ENCODE results near the gene MOSMO. TPM values are rescaled to one million over a fixed set of nuclear protein-coding genes. Genes with fewer than 3 reads are reported as not detected.

Gene MOSMO
- total RNA-seq: 13.6 and 14.4 TPM in 2 replicates

DNA sequence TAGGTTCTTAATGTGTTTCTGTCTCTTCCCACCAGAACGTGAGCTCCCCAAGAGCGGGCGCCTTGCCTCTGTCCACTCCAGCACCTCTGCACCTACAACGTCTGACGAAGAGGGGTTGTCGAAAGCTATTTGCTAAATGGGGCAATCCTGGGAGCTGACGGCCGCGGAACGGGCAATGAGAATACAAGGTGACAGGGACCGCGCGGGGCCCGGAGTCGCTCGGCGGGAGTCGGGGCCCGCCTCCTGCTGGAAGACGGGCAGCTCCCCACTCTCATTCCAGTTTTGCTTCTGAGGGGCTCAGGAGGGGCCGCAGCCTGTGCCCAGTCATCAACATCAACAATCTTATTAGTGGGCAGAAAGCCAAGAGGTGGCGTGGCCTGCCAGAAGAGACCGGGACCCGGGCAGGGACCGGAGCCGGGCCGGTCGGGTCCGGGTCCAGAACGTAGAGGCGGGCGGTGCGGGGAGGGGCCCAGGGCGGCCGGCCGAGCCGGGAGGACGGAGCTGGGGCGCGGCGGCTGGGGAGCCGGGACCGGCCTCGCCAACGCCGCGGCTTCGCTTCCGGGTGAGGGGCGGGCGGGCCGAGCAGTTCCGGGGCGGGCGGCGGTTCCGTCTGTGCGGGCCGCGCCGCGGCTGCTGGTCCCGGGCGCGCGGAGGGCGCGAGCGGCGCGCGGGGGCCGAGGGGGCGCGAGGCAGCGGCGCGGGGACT lies at the start of gene MOSMO:
MOSMO (plus strand) TSS at position 603 of the 706 bp plus-strand sequence. CDS start 191 bp downstream, outside the sequence.
- Mint-ChIP-seq H3K9me3 (no peaks in the 10 kb centered on the region), H3K4me1 (peaks cover 25% of the 10 kb centered on the region), H3K36me3 (ENCODE audit: low read depth) (peaks cover 8% of the 10 kb centered on the region), H3K4me3 (peak within 1 kb of the TSS; percentile 89), H3K27ac (peak within 1 kb of the TSS; percentile 89), H3K27me3 (peaks cover 4% of the 10 kb centered on the region)
- peak; percentile 91 for DNase-seq
- intact Hi-C loops (cut with micrococcal nuclease): loop anchor here (5.0 kb wide), 1 partner anchor 45 kb away; no protein-coding TSS in a partner anchor

- H3K4me1 Mint-ChIP-seq: peaks cover 23% of the 10 kb centered on the region
- no peaks in the 10 kb centered on the region for H3K9me3 Mint-ChIP-seq
- no peak overlapping the region for H3K4me3 Mint-ChIP-seq
- H3K27me3 Mint-ChIP-seq: no peaks in the 10 kb centered on the region
- DNase-seq: no peak
- peaks cover 58% of the 10 kb centered on the region for H3K36me3 Mint-ChIP-seq (ENCODE audit: low read depth)
- intact Hi-C loops (cut with micrococcal nuclease): loop anchor here (10.0 kb wide), 2 partner anchors 364 to 434 kb away; partner anchors contain the start of gene METTL9
- peak overlapping the region; percentile 6 for H3K27ac Mint-ChIP-seq
Measured at GRCh38 chr16:21959050-21959449, 48.9 kb upstream of the MOSMO start.

- Mint-ChIP-seq H3K9me3 (no peaks in the 10 kb centered on the region), H3K27ac (no peak overlapping the region), H3K4me1 (peaks cover 11% of the 10 kb centered on the region), H3K36me3 (ENCODE audit: low read depth) (peaks cover 68% of the 10 kb centered on the region), H3K4me3 (no peak overlapping the region), H3K27me3 (no peaks in the 10 kb centered on the region)
- no peak for DNase-seq
- intact Hi-C loops (cut with micrococcal nuclease): no loop called here
Measured at GRCh38 chr16:21962475-21962874, 45.4 kb upstream of the MOSMO start.

GRCh38 chr16:21963887-21964286 lies 44.0 kb upstream of the MOSMO start:
- no peak for DNase-seq
- Mint-ChIP-seq H3K27ac (no peak overlapping the region), H3K9me3 (no peaks in the 10 kb centered on the region), H3K4me1 (peaks cover 5% of the 10 kb centered on the region), H3K27me3 (no peaks in the 10 kb centered on the region), H3K4me3 (no peak overlapping the region), H3K36me3 (ENCODE audit: low read depth) (peaks cover 66% of the 10 kb centered on the region)
- intact Hi-C loops (cut with micrococcal nuclease): no loop called here

GRCh38 chr16:21964353-21964752 lies 43.6 kb upstream of the MOSMO start:
- no peaks in the 10 kb centered on the region for H3K9me3 Mint-ChIP-seq
- intact Hi-C loops (cut with micrococcal nuclease): no loop called here
- no peaks in the 10 kb centered on the region for H3K27me3 Mint-ChIP-seq
- peaks cover 62% of the 10 kb centered on the region for H3K36me3 Mint-ChIP-seq (ENCODE audit: low read depth)
- H3K4me1 Mint-ChIP-seq: peaks cover 1% of the 10 kb centered on the region
- H3K4me3 Mint-ChIP-seq: no peak overlapping the region
- no peak for DNase-seq
- H3K27ac Mint-ChIP-seq: no peak overlapping the region

- Mint-ChIP-seq H3K27me3 (no peaks in the 10 kb centered on the region), H3K27ac (no peak overlapping the region), H3K36me3 (ENCODE audit: low read depth) (peaks cover 39% of the 10 kb centered on the region), H3K9me3 (no peaks in the 10 kb centered on the region), H3K4me1 (peaks cover 2% of the 10 kb centered on the region), H3K4me3 (no peak overlapping the region)
- intact Hi-C loops (cut with micrococcal nuclease): no loop called here
- DNase-seq: no peak
Measured at GRCh38 chr16:21971856-21972255, 36.1 kb upstream of the MOSMO start.

- peaks cover 45% of the 10 kb centered on the region for H3K36me3 Mint-ChIP-seq (ENCODE audit: low read depth)
- H3K27me3 Mint-ChIP-seq: no peaks in the 10 kb centered on the region
- H3K4me3 Mint-ChIP-seq: no peak overlapping the region
- H3K4me1 Mint-ChIP-seq: peaks cover 2% of the 10 kb centered on the region
- H3K27ac Mint-ChIP-seq: no peak overlapping the region
- no peak for DNase-seq
- no peaks in the 10 kb centered on the region for H3K9me3 Mint-ChIP-seq
- intact Hi-C loops (cut with micrococcal nuclease): no loop called here
Measured at GRCh38 chr16:21973945-21974344, 34.0 kb upstream of the MOSMO start.

DNA sequence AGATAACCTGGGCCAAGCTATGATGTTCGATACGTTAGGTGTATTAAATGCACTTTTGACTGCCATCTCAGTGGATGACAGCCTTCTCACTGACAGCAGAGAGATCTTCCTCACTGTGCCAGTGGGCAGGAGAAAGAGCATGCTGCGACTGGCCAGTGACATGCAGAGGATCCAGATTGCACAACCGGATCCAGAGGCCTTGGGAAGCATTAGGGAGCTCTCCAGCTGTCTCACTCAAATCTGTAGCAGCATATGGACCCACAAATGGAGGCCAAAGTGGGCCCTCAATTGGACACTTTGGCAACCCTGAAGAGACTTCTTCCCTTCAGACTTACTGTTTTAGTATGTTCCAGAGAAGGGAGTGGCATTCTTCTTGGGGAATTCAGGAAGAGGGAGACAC lies 27.9 kb upstream of the MOSMO start:
- intact Hi-C loops (cut with micrococcal nuclease): no loop called here
- H3K27me3 Mint-ChIP-seq: no peaks in the 10 kb centered on the region
- H3K27ac Mint-ChIP-seq: no peak overlapping the region
- no peak for DNase-seq
- H3K4me3 Mint-ChIP-seq: no peak overlapping the region
- H3K36me3 Mint-ChIP-seq (ENCODE audit: low read depth): peaks cover 73% of the 10 kb centered on the region
- H3K9me3 Mint-ChIP-seq: no peaks in the 10 kb centered on the region
- H3K4me1 Mint-ChIP-seq: no peaks in the 10 kb centered on the region

- Mint-ChIP-seq H3K27ac (no peak overlapping the region), H3K36me3 (ENCODE audit: low read depth) (peaks cover 73% of the 10 kb centered on the region)
- intact Hi-C loops (cut with micrococcal nuclease): no loop called here
Measured at GRCh38 chr16:21982108-21982507, 25.8 kb upstream of the MOSMO start.

DNA sequence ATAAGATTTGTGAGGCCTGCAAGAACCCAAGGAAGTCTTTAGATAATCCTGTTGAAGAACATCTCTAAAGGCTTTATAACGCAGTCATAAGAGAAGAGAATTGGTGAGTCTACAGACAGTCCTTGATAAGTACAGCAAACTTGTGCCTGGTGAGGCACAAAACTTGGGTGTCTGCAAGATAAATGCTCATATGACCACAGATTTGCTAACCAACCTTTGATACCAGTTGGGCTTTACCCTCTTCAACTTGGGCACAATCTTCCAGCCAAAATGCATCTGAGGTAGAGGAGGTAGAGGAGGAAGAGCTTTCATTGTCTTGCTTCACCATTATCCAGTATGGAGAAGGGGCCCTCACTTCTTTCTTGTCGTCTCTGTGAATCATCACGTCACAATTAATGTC lies 23.8 kb upstream of the MOSMO start:
- H3K36me3 Mint-ChIP-seq (ENCODE audit: low read depth): peaks cover 58% of the 10 kb centered on the region

More at GRCh38 chr16:21982108-21982507, 25.8 kb upstream of the MOSMO start:
- no peak for DNase-seq
- no peak overlapping the region for H3K4me3 Mint-ChIP-seq
- no peaks in the 10 kb centered on the region for H3K4me1 Mint-ChIP-seq
- no peaks in the 10 kb centered on the region for H3K9me3 Mint-ChIP-seq
- H3K27me3 Mint-ChIP-seq: no peaks in the 10 kb centered on the region

GRCh38 chr16:21985524-21985923 lies 22.4 kb upstream of the MOSMO start:
- Mint-ChIP-seq H3K27ac (no peak overlapping the region), H3K36me3 (ENCODE audit: low read depth) (peaks cover 44% of the 10 kb centered on the region), H3K27me3 (no peaks in the 10 kb centered on the region), H3K9me3 (no peaks in the 10 kb centered on the region), H3K4me1 (peaks cover 6% of the 10 kb centered on the region), H3K4me3 (no peak overlapping the region)
- no peak for DNase-seq
- intact Hi-C loops (cut with micrococcal nuclease): no loop called here

More for the DNA sequence above, 23.8 kb upstream of the MOSMO start:
- no peaks in the 10 kb centered on the region for H3K27me3 Mint-ChIP-seq
- H3K27ac Mint-ChIP-seq: no peak overlapping the region
- intact Hi-C loops (cut with micrococcal nuclease): no loop called here
- DNase-seq: no peak
- no peaks in the 10 kb centered on the region for H3K9me3 Mint-ChIP-seq
- H3K4me1 Mint-ChIP-seq: peaks cover 5% of the 10 kb centered on the region
- no peak overlapping the region for H3K4me3 Mint-ChIP-seq

GRCh38 chr16:21986692-21987246 lies 21.1 kb upstream of the MOSMO start:
- no peak for DNase-seq
- H3K27me3 Mint-ChIP-seq: no peaks in the 10 kb centered on the region
- H3K9me3 Mint-ChIP-seq: no peaks in the 10 kb centered on the region
- H3K27ac Mint-ChIP-seq: no peak overlapping the region
- intact Hi-C loops (cut with micrococcal nuclease): no loop called here
- H3K4me3 Mint-ChIP-seq: no peak overlapping the region
- H3K36me3 Mint-ChIP-seq (ENCODE audit: low read depth): peaks cover 33% of the 10 kb centered on the region
- H3K4me1 Mint-ChIP-seq: peaks cover 11% of the 10 kb centered on the region

- Mint-ChIP-seq H3K27me3 (no peaks in the 10 kb centered on the region), H3K9me3 (no peaks in the 10 kb centered on the region), H3K4me3 (no peak overlapping the region), H3K27ac (no peak overlapping the region), H3K4me1 (peaks cover 14% of the 10 kb centered on the region), H3K36me3 (ENCODE audit: low read depth) (peaks cover 26% of the 10 kb centered on the region)
- DNase-seq: no peak
- intact Hi-C loops (cut with micrococcal nuclease): no loop called here
Measured at GRCh38 chr16:21987498-21987897, 20.4 kb upstream of the MOSMO start.

GRCh38 chr16:21989133-21989532 lies 18.8 kb upstream of the MOSMO start:
- Mint-ChIP-seq H3K9me3 (no peaks in the 10 kb centered on the region), H3K4me3 (no peak overlapping the region), H3K27ac (no peak overlapping the region), H3K27me3 (no peaks in the 10 kb centered on the region), H3K4me1 (peaks cover 14% of the 10 kb centered on the region), H3K36me3 (ENCODE audit: low read depth) (peaks cover 17% of the 10 kb centered on the region)
- no peak for DNase-seq
- intact Hi-C loops (cut with micrococcal nuclease): no loop called here

Data from activated CD4-positive, alpha-beta T cell treated with anti-CD3 and anti-CD28 coated beads, Interleukin-2, amount 10 ng/mL, durations not matched to agents 24 days and 14 days (primary cell).